ENCODE data around the gene FOXP1.

- TF ChIP-seq, protein P1, sequence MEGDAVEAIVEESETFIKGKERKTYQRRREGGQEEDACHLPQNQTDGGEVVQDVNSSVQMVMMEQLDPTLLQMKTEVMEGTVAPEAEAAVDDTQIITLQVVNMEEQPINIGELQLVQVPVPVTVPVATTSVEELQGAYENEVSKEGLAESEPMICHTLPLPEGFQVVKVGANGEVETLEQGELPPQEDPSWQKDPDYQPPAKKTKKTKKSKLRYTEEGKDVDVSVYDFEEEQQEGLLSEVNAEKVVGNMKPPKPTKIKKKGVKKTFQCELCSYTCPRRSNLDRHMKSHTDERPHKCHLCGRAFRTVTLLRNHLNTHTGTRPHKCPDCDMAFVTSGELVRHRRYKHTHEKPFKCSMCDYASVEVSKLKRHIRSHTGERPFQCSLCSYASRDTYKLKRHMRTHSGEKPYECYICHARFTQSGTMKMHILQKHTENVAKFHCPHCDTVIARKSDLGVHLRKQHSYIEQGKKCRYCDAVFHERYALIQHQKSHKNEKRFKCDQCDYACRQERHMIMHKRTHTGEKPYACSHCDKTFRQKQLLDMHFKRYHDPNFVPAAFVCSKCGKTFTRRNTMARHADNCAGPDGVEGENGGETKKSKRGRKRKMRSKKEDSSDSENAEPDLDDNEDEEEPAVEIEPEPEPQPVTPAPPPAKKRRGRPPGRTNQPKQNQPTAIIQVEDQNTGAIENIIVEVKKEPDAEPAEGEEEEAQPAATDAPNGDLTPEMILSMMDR (IDR thresholded peaks at IDR 0.05): no peak
- no peak for TF ChIP-seq POLR2A (IDR thresholded peaks at IDR 0.05)
Measured at GRCh38 chr3:71228156-71228866, 355.2 kb downstream of the FOXP1 start.

All from uterus (tissue), 2 donors.